RWPE2 (cell line): ENCODE measurements around the gene TEX30.

Experiments used
- ATAC-seq: fragments of 200-7000 bp; cut with Tn5 transposase; 3 replicates; pipeline ENCODE4 v1.9.1; 2021; ENCODE audit warnings: low read depth
- DNase-seq: peaks from one replicate; pipeline ENCODE4 v3.0.0-alpha.2; 2020; ENCODE audit warnings: low spot score
- H3K27ac ChIP-seq: fragments of 450-650 bp; 2 replicates; pipeline ENCODE4 v1.5.1; 2017; ENCODE audit warnings: mild to moderate bottlenecking; ENCODE audit not compliant: poor library complexity, severe bottlenecking
- H3K27me3 ChIP-seq: fragments of 250-450 bp; sonication (Bioruptor Pico); 2 replicates; pipeline ENCODE4 v1.5.1; 2021; ENCODE audit warnings: mild to moderate bottlenecking, moderate library complexity; ENCODE audit not compliant: insufficient read depth, poor library complexity, severe bottlenecking
- H3K36me3 ChIP-seq: fragments of 250-450 bp; sonication (Bioruptor Pico); 2 replicates; pipeline ENCODE4 v1.5.1; 2020; ENCODE audit warnings: low read depth, mild to moderate bottlenecking, moderate library complexity
- H3K4me1 ChIP-seq: fragments of 250-450 bp; sonication (Bioruptor Pico); 2 replicates; pipeline ENCODE4 v1.5.1; 2021; ENCODE audit warnings: mild to moderate bottlenecking, moderate library complexity; ENCODE audit not compliant: insufficient read depth, poor library complexity, severe bottlenecking
- H3K4me3 ChIP-seq: fragments of 250-450 bp; sonication (Bioruptor Pico); 2 replicates; pipeline ENCODE4 v1.5.1; 2021; ENCODE audit warnings: mild to moderate bottlenecking, moderate library complexity; ENCODE audit not compliant: severe bottlenecking
- H3K9me3 ChIP-seq: fragments of 250-450 bp; sonication (Bioruptor Pico); 2 replicates; pipeline ENCODE4 v1.5.1; 2021; ENCODE audit warnings: mild to moderate bottlenecking, moderate library complexity; ENCODE audit not compliant: severe bottlenecking
- TF ChIP-seq, protein P1 (sequence below): fragments of 450-650 bp; IDR thresholded peaks from one replicate; pipeline ENCODE4 v1.5.1; 2017; ENCODE audit warnings: mild to moderate bottlenecking, moderate library complexity; ENCODE audit not compliant: poor library complexity, severe bottlenecking

Gene TEX30

DNA sequence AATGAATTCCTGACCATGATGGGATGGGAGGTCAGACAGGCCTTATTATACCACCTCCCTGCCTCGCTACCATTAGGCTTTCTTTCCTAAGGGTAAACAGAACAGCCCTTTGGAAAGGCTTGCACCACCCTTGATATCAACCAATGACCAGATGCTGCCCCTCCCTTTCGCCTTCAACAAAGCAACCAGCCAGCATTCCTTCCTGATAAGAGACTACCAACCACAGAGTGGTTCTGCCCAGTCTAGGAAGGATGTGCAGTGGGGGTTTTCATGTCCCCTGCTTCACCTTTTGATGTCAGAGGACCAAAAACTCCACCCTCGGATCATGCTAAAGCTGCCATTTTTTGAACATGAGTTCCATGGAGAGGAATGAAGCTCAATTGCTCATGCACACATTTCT lies 21.7 kb downstream of the TEX30 start:
- H3K4me3 ChIP-seq: no peak overlapping the region
- no peaks in the 10 kb centered on the region for H3K36me3 ChIP-seq
- H3K27ac ChIP-seq: no peak overlapping the region
- TF ChIP-seq, protein P1, sequence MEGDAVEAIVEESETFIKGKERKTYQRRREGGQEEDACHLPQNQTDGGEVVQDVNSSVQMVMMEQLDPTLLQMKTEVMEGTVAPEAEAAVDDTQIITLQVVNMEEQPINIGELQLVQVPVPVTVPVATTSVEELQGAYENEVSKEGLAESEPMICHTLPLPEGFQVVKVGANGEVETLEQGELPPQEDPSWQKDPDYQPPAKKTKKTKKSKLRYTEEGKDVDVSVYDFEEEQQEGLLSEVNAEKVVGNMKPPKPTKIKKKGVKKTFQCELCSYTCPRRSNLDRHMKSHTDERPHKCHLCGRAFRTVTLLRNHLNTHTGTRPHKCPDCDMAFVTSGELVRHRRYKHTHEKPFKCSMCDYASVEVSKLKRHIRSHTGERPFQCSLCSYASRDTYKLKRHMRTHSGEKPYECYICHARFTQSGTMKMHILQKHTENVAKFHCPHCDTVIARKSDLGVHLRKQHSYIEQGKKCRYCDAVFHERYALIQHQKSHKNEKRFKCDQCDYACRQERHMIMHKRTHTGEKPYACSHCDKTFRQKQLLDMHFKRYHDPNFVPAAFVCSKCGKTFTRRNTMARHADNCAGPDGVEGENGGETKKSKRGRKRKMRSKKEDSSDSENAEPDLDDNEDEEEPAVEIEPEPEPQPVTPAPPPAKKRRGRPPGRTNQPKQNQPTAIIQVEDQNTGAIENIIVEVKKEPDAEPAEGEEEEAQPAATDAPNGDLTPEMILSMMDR: no peak
- no peak for DNase-seq
- ATAC-seq: no peak
- H3K9me3 ChIP-seq: no peaks in the 10 kb centered on the region
- peaks cover 8% of the 10 kb centered on the region for H3K27me3 ChIP-seq
- H3K4me1 ChIP-seq: no peaks in the 10 kb centered on the region

DNA sequence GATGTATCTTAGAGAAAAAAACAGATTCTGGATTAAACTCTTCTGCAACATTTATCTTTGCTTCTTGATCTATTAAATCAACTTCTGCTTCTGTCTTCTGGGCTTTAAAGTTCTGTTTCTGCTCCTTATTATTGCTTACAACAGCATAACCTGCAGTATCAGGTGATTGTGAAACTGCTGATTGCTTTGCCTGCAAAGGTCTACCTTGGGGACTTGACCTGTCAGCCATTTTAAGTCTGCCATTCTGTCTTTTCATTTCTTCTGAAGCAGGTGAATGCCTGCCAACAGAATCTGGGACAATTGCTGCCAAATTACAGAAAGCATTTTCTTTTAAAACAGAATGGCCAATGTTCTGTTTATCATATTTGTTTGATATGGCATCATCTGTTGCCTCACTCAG lies 31.1 kb downstream of the TEX30 start:
- ATAC-seq (no peak), DNase-seq (no peak)
- Histone ChIP-seq H3K4me3 (no peak overlapping the region), H3K27ac (no peak overlapping the region), H3K36me3 (no peaks in the 10 kb centered on the region), H3K9me3 (no peaks in the 10 kb centered on the region), H3K27me3 (peaks cover 46% of the 10 kb centered on the region), H3K4me1 (no peaks in the 10 kb centered on the region)
- TF ChIP-seq, protein P1: no peak

DNA sequence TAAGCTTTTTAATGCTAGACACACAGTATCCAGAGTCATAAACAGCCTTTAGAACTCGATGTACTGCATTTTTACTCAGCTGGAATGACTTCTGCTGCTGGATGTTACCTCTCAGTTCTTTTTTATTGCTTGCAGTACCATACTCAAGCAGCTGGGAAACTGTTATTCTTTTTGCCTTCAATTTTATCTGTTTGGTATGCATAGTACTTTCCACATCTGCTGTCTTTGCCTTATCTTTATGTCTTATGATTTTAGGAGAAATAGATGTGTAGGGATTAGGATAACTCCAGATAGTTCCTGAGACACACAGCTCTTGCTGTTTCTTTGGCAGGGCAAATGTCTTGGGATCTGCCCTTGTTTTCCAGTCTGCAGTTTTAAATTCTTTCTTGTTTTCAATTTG lies 31.5 kb downstream of the TEX30 start:
- Histone ChIP-seq H3K36me3 (no peaks in the 10 kb centered on the region), H3K27ac (no peak overlapping the region), H3K4me3 (no peak overlapping the region), H3K4me1 (no peaks in the 10 kb centered on the region), H3K27me3 (peaks cover 50% of the 10 kb centered on the region), H3K9me3 (no peaks in the 10 kb centered on the region)
- TF ChIP-seq, protein P1: no peak
- no peak for DNase-seq
- no peak for ATAC-seq

DNA sequence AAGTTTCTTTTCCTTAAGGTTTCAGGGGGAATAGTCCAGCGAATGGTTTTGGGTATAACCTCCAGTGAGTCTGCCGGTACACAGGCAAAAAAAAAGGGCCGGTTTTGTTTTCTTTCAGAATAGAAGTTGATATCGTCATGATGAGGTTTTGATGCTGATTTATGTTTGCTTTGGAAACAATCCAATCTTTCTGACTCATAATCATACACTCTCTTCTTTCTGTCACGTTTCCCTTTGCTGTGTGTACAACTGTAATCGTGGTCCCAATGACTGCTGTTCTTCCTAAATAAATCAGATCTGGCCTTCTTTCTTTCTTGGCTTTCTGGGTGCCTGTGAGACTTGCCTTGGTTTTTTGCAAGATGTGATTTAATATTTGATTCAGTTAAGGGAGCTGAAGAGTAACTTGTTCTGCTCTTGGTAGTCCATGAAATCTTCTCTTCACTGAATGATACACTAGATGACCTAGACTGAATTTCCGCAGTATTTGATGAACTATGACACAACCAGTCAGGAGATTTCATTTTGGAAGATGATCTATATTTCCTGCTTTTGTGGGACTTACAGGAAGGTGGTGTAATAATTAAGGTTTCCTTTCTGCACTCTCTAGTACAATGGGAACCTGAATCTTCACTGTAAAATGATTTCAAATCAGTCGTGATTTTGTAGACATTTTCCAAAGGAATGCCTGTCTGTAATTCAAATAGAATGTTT lies 43.9 kb downstream of the TEX30 start:
- no peak overlapping the region for H3K4me3 ChIP-seq

DNA sequence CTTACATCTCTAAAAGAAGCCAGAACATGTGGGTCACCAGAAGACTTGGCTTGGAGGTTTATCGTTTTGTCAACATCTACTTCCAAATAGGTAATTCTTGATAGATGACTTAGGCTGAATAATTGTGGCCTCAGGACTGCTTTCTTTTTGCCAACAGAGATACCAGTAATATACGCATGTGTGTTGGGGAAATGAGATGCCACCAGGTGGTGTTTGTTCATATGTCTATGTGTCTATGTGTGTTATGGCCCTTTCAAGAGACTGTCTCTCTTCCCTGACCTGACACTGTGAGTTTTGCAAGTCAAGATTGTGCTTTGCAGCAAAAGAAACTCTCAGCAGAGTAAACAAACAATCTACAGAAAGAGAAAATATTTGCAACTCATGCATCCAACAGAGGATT lies 47.2 kb downstream of the TEX30 start:
- Histone ChIP-seq H3K4me3 (no peak overlapping the region), H3K36me3 (no peaks in the 10 kb centered on the region), H3K27me3 (no peaks in the 10 kb centered on the region), H3K9me3 (no peaks in the 10 kb centered on the region), H3K4me1 (peaks cover 13% of the 10 kb centered on the region), H3K27ac (no peak overlapping the region)
- DNase-seq (no peak), ATAC-seq (peak; percentile 40; the same call in 2 of the 3 replicates)
- TF ChIP-seq, protein P1: peak; percentile 17

More for the DNA sequence above, 43.9 kb downstream of the TEX30 start:
- H3K27ac ChIP-seq: peak overlapping the region; percentile 34
- ATAC-seq: peak; percentile 57
- no peaks in the 10 kb centered on the region for H3K27me3 ChIP-seq
- no peak for DNase-seq
- peaks cover 13% of the 10 kb centered on the region for H3K4me1 ChIP-seq
- no peaks in the 10 kb centered on the region for H3K9me3 ChIP-seq
- TF ChIP-seq, protein P1: no peak
- no peaks in the 10 kb centered on the region for H3K36me3 ChIP-seq
